8988T (cell line): Measurements from ENCODE around the gene PCDH15.

Experiments
- DNase-seq: peaks from one replicate; pipeline ENCODE4 v3.0.0; 2011

Gene PCDH15

DNA sequence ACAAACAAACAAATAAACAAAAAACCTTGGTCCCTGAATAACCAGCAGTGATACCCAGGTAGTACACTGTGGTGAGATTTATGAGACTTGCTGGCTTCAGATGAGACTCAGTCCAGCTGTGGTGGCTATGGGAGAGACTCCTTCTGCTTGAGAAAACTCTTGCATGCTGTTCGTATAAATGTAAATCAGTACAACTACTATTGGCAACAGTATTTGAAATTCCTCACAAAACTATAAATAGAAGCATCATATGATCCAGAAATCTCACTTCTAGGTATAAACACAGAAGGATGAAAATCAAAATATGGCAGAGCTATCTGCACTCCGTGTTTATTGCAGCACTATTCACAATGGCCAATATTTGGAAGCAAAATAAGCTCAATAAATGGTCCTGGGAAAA lies 692.1 kb downstream of the PCDH15 start:
- DNase-seq: no peak

GRCh38 chr10:54096892-54097291 lies 704.1 kb downstream of the PCDH15 start:
- DNase-seq: no peak

- no peak for DNase-seq
Observed at GRCh38 chr10:54094321-54094720, 706.7 kb downstream of the PCDH15 start.

GRCh38 chr10:54091237-54091636 lies 709.8 kb downstream of the PCDH15 start:
- DNase-seq: no peak

DNA sequence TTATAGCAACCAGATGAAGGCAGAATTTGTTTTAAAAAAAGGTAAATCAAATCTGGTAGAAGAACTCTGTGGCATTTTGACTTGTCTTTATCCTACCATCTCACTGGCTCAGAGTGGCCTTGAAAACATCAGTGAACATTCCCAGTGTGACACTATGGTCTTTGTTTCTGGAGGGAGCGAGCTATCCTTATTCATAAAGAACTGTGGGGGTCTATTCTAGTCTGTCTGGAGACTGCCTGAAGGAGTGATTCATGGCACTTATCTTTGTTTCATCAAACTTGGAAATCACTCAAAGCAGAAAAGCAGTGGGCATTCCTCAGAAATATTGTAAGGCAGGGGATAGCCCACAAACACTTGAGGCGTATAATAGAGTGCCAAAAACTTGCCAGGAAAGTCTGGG lies 719.1 kb downstream of the PCDH15 start:
- no peak for DNase-seq

GRCh38 chr10:54067361-54067760 lies 733.7 kb downstream of the PCDH15 start:
- no peak for DNase-seq

DNA sequence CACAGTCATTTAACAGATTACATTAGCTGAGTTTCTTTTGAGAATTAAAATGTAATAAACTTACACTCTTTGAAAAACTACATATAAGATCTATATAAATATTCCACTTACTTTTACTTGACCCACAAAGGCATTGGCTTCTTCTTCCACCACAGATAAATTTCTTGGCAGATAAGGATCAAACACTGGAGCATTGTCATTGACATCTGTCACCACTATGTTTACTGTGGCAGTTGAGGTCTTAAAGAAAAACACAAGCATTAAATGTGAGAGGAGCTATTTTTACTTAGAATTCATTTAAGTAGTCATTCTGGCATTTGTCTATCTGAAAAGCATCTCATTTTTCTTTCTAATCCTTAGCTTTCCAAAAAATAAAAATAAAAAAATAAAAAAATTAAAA lies 734.4 kb downstream of the PCDH15 start:
- DNase-seq: no peak

DNA sequence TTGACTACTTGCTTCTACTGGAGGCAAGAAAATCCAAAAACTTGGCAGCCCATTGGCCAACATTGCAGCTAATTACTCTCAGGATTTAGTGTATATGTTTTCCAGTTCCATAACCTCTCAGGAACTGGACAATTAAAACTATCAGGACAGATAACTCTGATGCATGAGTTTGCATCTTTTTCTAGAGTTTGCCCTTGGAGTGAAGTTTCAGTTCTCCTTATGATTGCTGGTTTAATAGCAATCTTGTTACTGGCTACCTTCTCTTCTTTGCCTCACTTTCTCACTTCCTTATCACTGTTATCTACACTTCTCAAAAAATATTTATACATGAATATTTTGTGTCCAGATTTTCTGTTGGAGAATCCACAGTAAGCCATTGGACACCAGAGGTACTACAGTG lies 735.9 kb downstream of the PCDH15 start:
- no peak for DNase-seq

- no peak for DNase-seq
Observed at GRCh38 chr10:54064215-54064614, 736.8 kb downstream of the PCDH15 start.

DNA sequence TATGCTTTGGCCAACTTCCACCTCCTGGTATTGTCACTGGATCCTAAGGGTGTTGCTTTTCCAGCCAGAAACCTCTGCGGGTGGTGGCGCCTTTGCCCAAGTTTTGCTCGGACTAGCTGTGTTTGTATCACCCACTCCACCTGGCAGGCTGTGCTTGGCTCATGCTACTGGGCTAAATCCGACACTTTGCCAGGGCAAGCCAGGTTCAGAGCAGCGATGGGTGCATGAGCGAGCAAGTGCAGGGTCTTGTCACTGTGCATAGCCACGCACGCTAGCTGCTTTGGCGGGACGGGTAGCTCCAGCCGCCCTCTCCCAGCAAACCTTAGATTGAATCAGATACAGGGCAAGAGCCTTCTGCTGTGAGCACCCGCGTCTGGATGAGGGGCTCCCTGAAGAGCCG lies 737.5 kb downstream of the PCDH15 start:
- no peak for DNase-seq

- no peak for DNase-seq
Observed at GRCh38 chr10:54060572-54060971, 740.5 kb downstream of the PCDH15 start.

- DNase-seq: no peak
Observed at GRCh38 chr10:54057357-54057756, 743.7 kb downstream of the PCDH15 start.

DNA sequence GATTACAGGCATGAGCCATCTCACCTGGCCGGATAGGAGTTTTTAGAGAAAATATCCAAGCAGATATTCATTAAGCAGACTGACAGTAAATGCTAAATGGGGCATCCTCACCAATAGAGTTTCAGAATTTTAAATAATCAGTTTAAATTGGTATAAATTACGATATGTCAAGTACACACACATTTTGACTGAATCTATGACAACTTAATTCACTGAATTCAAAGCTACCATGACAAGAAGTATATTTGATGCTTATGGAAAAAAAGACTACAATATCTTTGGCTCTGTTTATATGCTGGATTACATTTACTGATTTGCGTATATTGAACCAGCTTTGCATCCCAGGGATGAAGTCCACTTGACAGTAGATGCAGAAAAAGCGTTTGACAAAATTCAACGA lies 774.7 kb downstream of the PCDH15 start:
- DNase-seq: no peak

GRCh38 chr10:54011117-54011516 lies 789.9 kb downstream of the PCDH15 start:
- DNase-seq: no peak

DNA sequence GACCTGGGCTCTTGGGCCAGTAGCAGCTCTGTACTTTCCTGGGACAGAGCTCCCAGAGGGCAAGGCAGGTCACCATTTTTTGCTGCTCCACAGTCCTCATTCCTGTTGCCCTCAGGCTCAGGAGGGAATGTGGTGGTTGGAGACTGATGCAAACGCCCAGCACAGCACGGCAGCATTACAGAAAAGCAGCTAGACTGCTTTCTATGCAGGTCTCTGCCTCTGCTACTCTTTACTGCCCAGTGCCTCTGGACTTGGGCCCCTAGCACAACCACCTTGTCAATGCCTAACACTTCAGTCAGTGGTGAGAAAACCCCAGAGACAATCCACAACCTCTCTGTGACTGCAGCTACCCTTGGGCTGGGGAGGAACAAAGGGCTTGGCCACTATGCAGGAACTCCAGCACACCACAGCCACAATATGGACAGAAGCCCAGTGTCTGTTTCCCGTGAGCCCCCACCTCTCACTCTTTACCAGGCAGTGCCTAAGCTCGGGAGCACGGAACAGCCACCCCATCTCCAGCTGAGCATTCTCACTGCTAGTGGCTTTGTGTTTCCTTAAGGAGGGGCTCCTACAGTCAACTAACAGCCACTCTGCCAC lies 790.6 kb downstream of the PCDH15 start:
- DNase-seq: no peak

DNA sequence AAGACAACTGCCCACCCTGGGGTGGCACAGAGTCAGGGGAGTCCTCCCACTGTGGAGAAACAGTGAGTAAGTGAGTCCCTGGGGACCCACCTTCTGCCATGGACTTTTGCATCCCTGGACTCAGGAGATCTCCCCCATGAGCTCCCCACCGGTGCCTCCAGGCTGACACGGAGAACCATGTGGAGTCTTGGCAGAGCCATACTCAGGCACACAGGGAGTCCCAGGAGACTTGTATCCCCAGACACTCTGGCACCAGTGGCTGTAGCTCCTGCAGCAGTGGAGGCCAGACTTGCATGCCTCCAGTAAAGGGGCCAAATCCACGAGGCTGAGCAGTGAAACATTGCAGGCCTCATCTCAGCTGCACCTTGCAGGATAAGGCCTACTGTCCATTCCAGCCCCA lies 791.4 kb downstream of the PCDH15 start:
- DNase-seq: no peak

- no peak for DNase-seq
Observed at GRCh38 chr10:54002077-54002476, 799.0 kb downstream of the PCDH15 start.

DNA sequence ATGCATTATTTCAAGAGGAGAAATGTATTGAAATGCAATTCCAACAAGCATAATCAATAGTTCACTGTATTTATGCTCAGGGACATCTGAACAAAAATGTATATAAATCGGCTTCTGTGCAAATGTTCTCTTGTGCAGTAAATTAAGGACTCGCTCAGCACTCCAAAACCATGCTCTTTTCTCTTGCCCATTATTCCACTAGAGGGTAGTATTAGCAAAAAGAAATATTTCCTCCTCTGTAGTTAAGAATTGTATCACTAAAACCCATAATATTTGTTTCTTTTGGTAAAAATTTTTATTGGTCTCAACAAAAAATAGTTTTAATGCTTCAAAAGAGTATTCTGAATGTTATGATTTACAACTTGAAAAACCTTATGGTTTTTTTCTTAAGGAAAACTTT lies 803.1 kb downstream of the PCDH15 start:
- no peak for DNase-seq

DNA sequence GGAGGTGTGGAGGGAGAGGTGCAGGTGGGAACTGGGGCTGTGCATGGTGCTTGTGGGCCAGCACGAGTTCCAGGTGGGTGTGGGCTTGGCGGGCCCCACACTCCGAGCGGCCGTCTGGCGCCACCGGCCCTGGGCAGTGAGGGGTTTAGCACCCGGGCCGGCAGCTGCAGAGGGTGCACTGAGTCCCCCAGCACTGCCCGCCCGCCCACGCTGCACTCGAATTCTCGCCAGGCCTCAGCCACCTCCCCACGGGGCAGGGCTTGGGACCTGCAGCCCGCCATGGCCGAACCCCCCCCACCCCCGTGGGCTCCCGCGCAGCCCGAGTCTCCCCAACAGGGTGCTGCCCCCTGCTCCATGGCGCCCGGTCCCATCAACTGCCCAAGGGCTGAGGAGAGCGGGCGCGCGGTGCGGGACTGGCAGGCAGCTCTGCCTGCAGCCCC lies 810.2 kb downstream of the PCDH15 start:
- DNase-seq: no peak

- DNase-seq: no peak
Observed at GRCh38 chr10:53983431-53983830, 817.6 kb downstream of the PCDH15 start.

DNA sequence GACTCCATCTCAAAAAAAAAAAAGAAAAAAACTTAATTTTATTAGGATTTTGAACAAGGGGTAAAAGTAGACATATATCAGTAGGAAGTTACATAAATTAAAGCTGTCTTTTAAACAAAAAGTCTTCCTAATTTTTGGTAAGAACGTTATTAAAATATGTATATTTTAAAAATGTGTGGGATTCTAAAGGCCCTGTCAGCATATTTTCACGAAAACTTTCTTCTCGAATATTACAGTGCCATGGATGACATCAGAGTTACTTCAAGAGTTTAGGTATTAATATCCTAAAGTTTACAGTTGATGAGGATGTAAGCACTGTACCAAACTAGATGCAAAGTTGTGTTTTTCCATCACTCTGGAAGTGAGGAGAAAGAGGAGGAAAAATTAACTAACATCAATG lies 820.8 kb downstream of the PCDH15 start:
- no peak for DNase-seq

DNA sequence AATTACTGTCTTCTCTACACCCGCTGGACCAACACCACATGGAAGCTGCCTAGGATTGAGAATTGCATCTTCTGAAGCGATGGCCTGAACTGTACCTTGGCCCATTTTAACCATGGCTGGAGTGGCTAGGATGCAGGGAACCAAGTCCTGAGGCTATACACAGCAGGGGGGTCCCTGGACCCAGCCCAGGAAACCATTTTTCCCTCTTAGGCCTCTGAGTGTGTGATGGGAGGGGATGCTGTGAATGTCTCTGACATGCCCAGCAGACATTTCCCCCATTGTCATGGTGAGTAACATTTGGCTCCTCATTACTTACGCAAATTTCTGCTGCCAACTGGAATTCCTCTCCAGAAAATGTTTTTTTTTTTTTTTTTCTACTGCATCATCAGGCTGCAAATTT lies 822.7 kb downstream of the PCDH15 start:
- no peak for DNase-seq

DNA sequence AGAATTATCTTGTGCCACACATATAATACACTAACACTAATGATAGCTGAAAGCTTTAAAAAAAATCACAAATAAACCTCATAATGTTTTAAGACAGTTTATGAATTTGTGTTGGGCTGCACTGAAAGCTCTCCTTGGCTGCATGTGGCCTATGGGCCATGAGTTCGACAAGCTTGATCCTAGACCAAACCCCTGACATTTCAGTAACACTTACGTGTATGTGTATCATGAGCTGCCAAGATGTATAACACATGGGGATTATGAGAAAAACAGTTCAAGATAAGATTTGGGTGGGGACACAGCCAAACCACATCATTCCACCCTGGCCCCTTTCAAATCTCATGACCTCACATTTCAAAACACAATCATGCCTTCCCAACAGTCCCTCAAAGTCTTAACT lies 823.8 kb downstream of the PCDH15 start:
- no peak for DNase-seq

GRCh38 chr10:53957401-53957800 lies 843.6 kb downstream of the PCDH15 start:
- no peak for DNase-seq

DNA sequence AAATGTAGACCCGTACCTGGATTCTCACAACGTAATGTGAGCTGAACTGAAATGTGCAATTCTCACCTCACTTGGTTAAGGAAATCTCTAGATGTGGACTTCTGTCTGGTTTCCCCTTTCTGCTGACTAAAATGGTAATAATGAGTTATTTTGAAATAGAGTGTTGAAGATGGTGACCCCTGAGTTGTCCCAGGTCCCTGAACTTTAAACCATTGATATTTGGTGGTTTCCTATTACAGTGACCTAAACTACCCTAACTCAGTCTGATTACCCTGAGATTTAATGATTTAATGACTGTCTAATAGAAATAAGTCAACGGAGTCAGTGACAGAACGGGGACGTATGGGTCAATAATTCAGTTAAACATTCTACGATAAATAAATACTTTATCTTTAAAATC lies 845.9 kb downstream of the PCDH15 start:
- no peak for DNase-seq
